Nephron progenitor cell (in vitro differentiated cells): ENCODE results near the gene ZNF562.

Experiments used
- DNase-seq: peaks from one replicate; pipeline ENCODE4 v3.0.0; 2021
- H3K27ac Mint-ChIP-seq: 2 replicates; pipeline ENCODE4 v1.8.0; 2021; ENCODE audit warnings: mild to moderate bottlenecking, moderate library complexity, mixed read lengths
- H3K27me3 Mint-ChIP-seq: 2 replicates; pipeline ENCODE4 v1.8.0; 2021; ENCODE audit warnings: mild to moderate bottlenecking, low read depth, mixed read lengths; ENCODE audit not compliant: poor library complexity
- H3K36me3 Mint-ChIP-seq: 2 replicates; pipeline ENCODE4 v1.8.0; 2021; ENCODE audit warnings: low read depth, mixed read lengths
- H3K4me1 Mint-ChIP-seq: 2 replicates; pipeline ENCODE4 v1.8.0; 2021; ENCODE audit warnings: mixed read lengths
- H3K4me3 Mint-ChIP-seq: 2 replicates; pipeline ENCODE4 v1.8.0; 2021; ENCODE audit warnings: mild to moderate bottlenecking, moderate library complexity, mixed read lengths
- H3K9me3 Mint-ChIP-seq: 2 replicates; pipeline ENCODE4 v1.8.0; 2021; ENCODE audit warnings: mild to moderate bottlenecking, moderate library complexity, mixed read lengths
- TF ChIP-seq, protein P1 (sequence below): fragments of 200-600 bp; sonication (generic); IDR thresholded peaks from 2 replicates; pipeline ENCODE4 v1.5.0; 2021; ENCODE audit warnings: antibody characterized with exemption

Gene ZNF562

DNA sequence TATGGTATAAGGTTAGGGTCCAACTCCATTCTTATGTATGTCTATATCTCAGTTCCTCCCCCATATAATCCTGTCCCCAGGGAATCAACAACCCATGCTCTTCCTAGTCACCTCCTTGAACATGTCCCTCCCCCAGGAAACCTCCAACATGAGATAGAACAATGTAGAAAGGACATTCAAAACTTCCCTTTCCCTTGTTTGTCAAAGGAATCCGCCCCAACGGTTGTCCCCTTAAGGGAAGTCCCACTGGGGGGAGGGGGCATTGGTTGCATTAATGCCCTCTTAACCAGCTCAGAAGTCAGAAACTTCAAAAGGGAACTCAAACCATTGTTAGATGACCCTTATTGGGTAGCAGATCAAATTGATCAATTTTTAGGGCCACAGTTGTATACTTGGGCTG, 47.0 kb downstream of the ZNF562 start:
- no peak overlapping the region for H3K27ac Mint-ChIP-seq
- no peaks in the 10 kb centered on the region for H3K9me3 Mint-ChIP-seq
- H3K4me1 Mint-ChIP-seq = peaks cover 16% of the 10 kb centered on the region
- H3K36me3 Mint-ChIP-seq = peaks cover 43% of the 10 kb centered on the region
- no peak overlapping the region for H3K4me3 Mint-ChIP-seq
- no peaks in the 10 kb centered on the region for H3K27me3 Mint-ChIP-seq
- TF ChIP-seq, protein P1, sequence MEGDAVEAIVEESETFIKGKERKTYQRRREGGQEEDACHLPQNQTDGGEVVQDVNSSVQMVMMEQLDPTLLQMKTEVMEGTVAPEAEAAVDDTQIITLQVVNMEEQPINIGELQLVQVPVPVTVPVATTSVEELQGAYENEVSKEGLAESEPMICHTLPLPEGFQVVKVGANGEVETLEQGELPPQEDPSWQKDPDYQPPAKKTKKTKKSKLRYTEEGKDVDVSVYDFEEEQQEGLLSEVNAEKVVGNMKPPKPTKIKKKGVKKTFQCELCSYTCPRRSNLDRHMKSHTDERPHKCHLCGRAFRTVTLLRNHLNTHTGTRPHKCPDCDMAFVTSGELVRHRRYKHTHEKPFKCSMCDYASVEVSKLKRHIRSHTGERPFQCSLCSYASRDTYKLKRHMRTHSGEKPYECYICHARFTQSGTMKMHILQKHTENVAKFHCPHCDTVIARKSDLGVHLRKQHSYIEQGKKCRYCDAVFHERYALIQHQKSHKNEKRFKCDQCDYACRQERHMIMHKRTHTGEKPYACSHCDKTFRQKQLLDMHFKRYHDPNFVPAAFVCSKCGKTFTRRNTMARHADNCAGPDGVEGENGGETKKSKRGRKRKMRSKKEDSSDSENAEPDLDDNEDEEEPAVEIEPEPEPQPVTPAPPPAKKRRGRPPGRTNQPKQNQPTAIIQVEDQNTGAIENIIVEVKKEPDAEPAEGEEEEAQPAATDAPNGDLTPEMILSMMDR = no peak
- no peak for DNase-seq

DNA sequence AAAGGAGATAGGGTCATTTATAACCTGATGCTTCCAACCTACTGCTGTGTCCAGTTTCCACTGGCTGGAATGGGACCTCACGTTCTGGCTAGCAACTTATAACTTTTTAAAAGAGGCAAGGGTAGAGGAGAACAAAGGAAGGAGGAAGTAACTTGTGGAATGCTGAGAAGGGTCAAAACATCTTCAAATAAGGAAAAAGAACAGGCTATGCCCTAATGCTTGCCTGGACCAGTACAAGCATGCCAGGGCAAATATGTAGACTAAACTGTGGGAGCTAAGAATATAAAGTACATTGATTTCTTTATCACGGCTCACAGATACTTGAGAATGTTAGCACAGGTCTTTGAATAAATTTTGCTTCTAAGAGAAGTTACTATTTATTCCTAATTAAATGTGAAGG, 52.4 kb downstream of the ZNF562 start:
- Mint-ChIP-seq H3K36me3 (peaks cover 37% of the 10 kb centered on the region), H3K27me3 (no peaks in the 10 kb centered on the region), H3K4me1 (peaks cover 35% of the 10 kb centered on the region), H3K27ac (peak overlapping the region; percentile 92), H3K4me3 (peak overlapping the region; percentile 78), H3K9me3 (peaks cover 1% of the 10 kb centered on the region)
- TF ChIP-seq, protein P1 = no peak
- no peak for DNase-seq

DNA sequence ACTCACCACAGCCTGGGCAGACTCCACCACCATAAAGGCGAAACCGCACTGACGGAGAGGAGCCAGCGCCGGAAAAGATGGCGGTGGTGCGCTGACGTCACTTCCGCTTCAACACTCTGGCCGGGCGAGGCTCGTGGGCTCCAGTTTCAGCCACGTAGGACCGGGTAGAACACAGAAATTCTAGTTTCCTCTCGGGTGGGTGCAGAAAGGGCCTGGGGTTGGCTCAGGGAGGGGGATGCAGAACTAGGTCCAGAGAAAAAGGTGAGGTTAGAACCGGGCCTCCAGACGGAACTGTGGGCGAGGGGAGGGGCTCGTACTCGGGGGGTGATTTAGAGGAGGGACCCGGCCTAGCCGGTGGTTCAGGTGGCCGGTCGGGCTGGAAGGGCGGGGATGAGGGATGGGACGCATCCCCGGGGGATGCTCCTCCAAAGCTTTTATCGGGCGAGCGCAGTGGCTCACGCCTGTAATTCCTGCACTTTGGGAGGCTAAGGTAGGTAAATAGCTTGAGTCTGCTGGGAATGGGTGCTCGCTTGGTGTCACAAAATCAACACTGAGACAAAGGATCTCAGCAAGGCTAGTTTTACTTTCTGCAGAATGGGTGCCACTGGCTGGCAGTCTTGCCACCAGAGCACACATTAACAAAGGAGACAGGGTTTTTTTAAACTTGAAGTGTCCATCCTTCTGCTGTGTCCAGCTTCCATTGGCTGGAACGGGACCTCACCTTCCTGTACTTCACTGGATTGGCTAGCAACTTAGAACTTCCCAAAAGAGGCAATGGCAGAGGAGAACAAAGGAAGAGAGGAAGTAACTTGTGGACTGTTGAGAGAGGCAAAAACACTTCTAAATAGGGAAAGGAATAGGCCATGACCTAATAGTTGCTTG, 53.5 kb downstream of the ZNF562 start, which contains the start of gene ZNF561:
TSS of gene ZNF561 (minus strand) at position 77 of the 882 bp plus-strand sequence. CDS start 1,776 bp downstream, outside the sequence.
- peak; percentile 89 for DNase-seq
- H3K27ac Mint-ChIP-seq = peak within 1 kb of the TSS; percentile 100
- H3K36me3 Mint-ChIP-seq = peaks cover 43% of the 10 kb centered on the region
- H3K27me3 Mint-ChIP-seq = peaks cover 2% of the 10 kb centered on the region
- H3K4me3 Mint-ChIP-seq = peak within 1 kb of the TSS; percentile 100
- peaks cover 8% of the 10 kb centered on the region for H3K9me3 Mint-ChIP-seq
- peaks cover 35% of the 10 kb centered on the region for H3K4me1 Mint-ChIP-seq
- TF ChIP-seq, protein P1 = no peak

GRCh38 chr19:9620842-9621155, 54.1 kb downstream of the ZNF562 start:
- Mint-ChIP-seq H3K9me3 (peaks cover 10% of the 10 kb centered on the region), H3K36me3 (peaks cover 46% of the 10 kb centered on the region), H3K4me1 (peaks cover 32% of the 10 kb centered on the region), H3K27me3 (peaks cover 2% of the 10 kb centered on the region), H3K27ac (peak overlapping the region; percentile 100), H3K4me3 (peak overlapping the region; percentile 100)
- DNase-seq = no peak
- TF ChIP-seq, protein P1 = no peak

DNA sequence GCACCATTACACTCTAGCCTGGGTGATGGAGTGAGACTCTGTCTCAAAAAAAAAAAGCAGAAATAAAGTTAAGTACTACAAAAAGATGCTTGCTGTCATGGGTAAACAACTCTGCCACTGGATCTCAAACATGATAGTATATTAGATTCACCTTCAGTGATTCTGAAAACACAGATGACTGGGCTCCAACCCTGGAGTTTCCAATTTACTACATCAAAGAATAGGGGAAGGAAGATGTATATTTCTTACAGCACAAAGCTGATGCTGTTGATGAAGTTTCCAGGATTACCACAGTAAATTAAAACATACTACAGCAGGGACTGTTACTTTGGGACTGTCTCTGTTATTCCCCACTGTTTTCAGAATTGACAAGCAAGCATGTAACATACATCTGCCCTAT, 59.1 kb downstream of the ZNF562 start:
- no peak for DNase-seq
- H3K36me3 Mint-ChIP-seq = peaks cover 89% of the 10 kb centered on the region
- TF ChIP-seq, protein P1 = no peak
- peaks cover 57% of the 10 kb centered on the region for H3K9me3 Mint-ChIP-seq
- H3K27ac Mint-ChIP-seq = no peak overlapping the region
- peaks cover 2% of the 10 kb centered on the region for H3K27me3 Mint-ChIP-seq
- H3K4me1 Mint-ChIP-seq = peaks cover 6% of the 10 kb centered on the region
- no peak overlapping the region for H3K4me3 Mint-ChIP-seq
